ENCODE data around the gene SLC25A26.

- no peak for TF ChIP-seq CTCF (IDR thresholded peaks at IDR 0.05)
- TF ChIP-seq POLR2A (IDR thresholded peaks at IDR 0.05), result no peak
- no peak for TF ChIP-seq EP300 (IDR thresholded peaks at IDR 0.05)
These were observed 204.2 kb downstream of the SLC25A26 start for GRCh38 chr3:66425032-66425431.
